ENCODE measurements around the gene TNFRSF19.

- TF ChIP-seq, protein P1, sequence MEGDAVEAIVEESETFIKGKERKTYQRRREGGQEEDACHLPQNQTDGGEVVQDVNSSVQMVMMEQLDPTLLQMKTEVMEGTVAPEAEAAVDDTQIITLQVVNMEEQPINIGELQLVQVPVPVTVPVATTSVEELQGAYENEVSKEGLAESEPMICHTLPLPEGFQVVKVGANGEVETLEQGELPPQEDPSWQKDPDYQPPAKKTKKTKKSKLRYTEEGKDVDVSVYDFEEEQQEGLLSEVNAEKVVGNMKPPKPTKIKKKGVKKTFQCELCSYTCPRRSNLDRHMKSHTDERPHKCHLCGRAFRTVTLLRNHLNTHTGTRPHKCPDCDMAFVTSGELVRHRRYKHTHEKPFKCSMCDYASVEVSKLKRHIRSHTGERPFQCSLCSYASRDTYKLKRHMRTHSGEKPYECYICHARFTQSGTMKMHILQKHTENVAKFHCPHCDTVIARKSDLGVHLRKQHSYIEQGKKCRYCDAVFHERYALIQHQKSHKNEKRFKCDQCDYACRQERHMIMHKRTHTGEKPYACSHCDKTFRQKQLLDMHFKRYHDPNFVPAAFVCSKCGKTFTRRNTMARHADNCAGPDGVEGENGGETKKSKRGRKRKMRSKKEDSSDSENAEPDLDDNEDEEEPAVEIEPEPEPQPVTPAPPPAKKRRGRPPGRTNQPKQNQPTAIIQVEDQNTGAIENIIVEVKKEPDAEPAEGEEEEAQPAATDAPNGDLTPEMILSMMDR (IDR thresholded peaks at IDR 0.05): peak in 1 of 6 experiments; percentile 16
- TF ChIP-seq POLR2AphosphoS5 (IDR thresholded peaks at IDR 0.05): peak in 1 of 2 donors; percentile 38
These were observed 9.1 kb downstream of the TNFRSF19 start for GRCh38 chr13:23579072-23579895.
